A673 (cell line): ENCODE data around the gene MYRF. TPM values are rescaled to one million over a fixed set of nuclear protein-coding genes. Genes with fewer than 3 reads are reported as not detected.

Source experiments
- BruUV-seq: library from RNA; stranded (reverse); fragments of 400-500 nt; replicated peaks from 2 replicates; lab custom pipeline; 2021; lab: Mats Ljungman, UMichigan
- CTCF ChIA-PET: fragments of 300-600 bp; sonication (Branson Sonifier 250); formaldehyde crosslinking; loops from one replicate; lab custom pipeline; 2022; ENCODE audit warnings: antibody characterized with exemption; lab: Charles Lee
- POLR2A ChIA-PET: fragments of 300-600 bp; sonication (Branson Sonifier 250); formaldehyde crosslinking; loops from one replicate; lab custom pipeline; 2022; ENCODE audit warnings: antibody characterized with exemption; ENCODE audit not compliant: low non-redundant PET; lab: Charles Lee
- DNase-seq: peaks from one replicate; pipeline ENCODE4 v3.0.0-alpha.2; 2015; ENCODE audit warnings: low spot score
- H3K27ac ChIP-seq: fragments of 200-600 bp; sonication (generic); 2 replicates; pipeline ENCODE4 v1.5.1; 2016; ENCODE audit warnings: mixed run types, low read depth, mild to moderate bottlenecking, mixed read lengths, antibody characterized with exemption, low read length; ENCODE audit not compliant: poor library complexity, severe bottlenecking
- H3K27me3 ChIP-seq: fragments of 200-600 bp; sonication (generic); replicated peaks from 2 replicates; pipeline ENCODE4 v1.6.1; 2017; ENCODE audit warnings: mixed run types, low read depth, mild to moderate bottlenecking, mixed read lengths, antibody characterized with exemption, low read length; ENCODE audit not compliant: insufficient read depth, poor library complexity
- H3K36me3 ChIP-seq: fragments of 200-600 bp; sonication (generic); 2 replicates; pipeline ENCODE4 v1.6.1; 2016; ENCODE audit warnings: mixed run types, mild to moderate bottlenecking, mixed read lengths, antibody characterized with exemption, low read length; ENCODE audit not compliant: insufficient read depth, poor library complexity, severe bottlenecking
- H3K4me1 ChIP-seq: fragments of 200-600 bp; sonication (generic); 2 replicates; pipeline ENCODE4 v1.6.1; 2017; ENCODE audit warnings: mixed run types, mild to moderate bottlenecking, mixed read lengths, antibody characterized with exemption, low read length; ENCODE audit not compliant: insufficient read depth, poor library complexity, severe bottlenecking
- H3K4me3 ChIP-seq: fragments of 200-600 bp; sonication (generic); 2 replicates; pipeline ENCODE4 v1.5.1; 2016; ENCODE audit warnings: low read depth, mixed run types, mild to moderate bottlenecking, mixed read lengths, low read length; ENCODE audit not compliant: poor library complexity, severe bottlenecking
- H3K9me3 ChIP-seq: fragments of 200-600 bp; sonication (generic); 2 replicates; pipeline ENCODE4 v1.6.1; 2016; ENCODE audit warnings: mixed run types, low read depth, mild to moderate bottlenecking, mixed read lengths, antibody characterized with exemption, low read length; ENCODE audit not compliant: poor library complexity, severe bottlenecking
- EZH2 ChIP-seq: fragments of 200-600 bp; sonication (generic); IDR thresholded peaks from 2 replicates; pipeline ENCODE4 v1.6.1; 2017; ENCODE audit warnings: borderline replicate concordance, low read depth, mild to moderate bottlenecking, mixed read lengths, antibody characterized with exemption, low read length; ENCODE audit not compliant: poor library complexity, severe bottlenecking
- intact Hi-C: fragments of 100-400 bp; cut with micrococcal nuclease; formaldehyde crosslinking; loops from one replicate; pipeline ENCODE4 v1.10.0; 2022; ENCODE audit not compliant: unreplicated experiment
- total RNA-seq: library from RNA; stranded (reverse); gene quantifications from 2 replicates; pipeline ENCODE4 v1.2.3, GENCODE V29; 2021
- TF ChIP-seq, protein P1 (sequence below): fragments of 300-800, 200-600 bp; sonication (generic); conservative IDR thresholded peaks from 2 replicates; pipeline ENCODE4 v1.5.1; 2017; ENCODE audit warnings: low read depth, mild to moderate bottlenecking, antibody characterized with exemption, low read length, moderate library complexity, mixed read lengths

MYRF gene
- total RNA-seq, 1 experiment from 2014 or later: 11.2 TPM

DNA sequence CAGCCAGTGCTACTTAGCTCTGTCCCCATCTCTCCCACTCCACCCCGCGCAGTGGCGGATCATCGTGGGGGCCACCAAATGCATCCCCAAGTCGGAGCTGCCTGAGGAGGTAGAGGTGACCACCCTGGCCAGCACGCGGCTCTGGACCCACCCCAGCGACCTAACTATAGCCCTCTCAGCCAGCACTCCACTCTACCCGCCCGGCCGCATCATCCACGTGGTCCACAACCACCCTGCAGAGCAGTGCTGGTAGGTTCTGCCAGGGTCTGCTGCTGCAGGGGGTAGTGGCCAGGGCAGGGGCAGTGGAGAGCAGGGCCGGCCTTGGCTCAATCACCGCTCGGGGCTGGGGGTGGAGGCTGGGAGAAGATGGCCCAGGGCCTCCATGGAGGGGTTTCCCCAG is 13.0 kb upstream of the MYRF start:
- POLR2A ChIA-PET: no interaction called here
- Histone ChIP-seq H3K27ac (no peak overlapping the region), H3K36me3 (peaks cover 17% of the 10 kb centered on the region), H3K4me1 (no peaks in the 10 kb centered on the region), H3K9me3 (no peaks in the 10 kb centered on the region), H3K27me3 (no peaks in the 10 kb centered on the region), H3K4me3 (no peak overlapping the region)
- no peak for DNase-seq
- intact Hi-C loops: loop anchor here (10.0 kb wide), 2 partner anchors 265 to 295 kb away; no protein-coding TSS in a partner anchor
- CTCF ChIA-PET: no interaction called here
- TF ChIP-seq, protein P1, sequence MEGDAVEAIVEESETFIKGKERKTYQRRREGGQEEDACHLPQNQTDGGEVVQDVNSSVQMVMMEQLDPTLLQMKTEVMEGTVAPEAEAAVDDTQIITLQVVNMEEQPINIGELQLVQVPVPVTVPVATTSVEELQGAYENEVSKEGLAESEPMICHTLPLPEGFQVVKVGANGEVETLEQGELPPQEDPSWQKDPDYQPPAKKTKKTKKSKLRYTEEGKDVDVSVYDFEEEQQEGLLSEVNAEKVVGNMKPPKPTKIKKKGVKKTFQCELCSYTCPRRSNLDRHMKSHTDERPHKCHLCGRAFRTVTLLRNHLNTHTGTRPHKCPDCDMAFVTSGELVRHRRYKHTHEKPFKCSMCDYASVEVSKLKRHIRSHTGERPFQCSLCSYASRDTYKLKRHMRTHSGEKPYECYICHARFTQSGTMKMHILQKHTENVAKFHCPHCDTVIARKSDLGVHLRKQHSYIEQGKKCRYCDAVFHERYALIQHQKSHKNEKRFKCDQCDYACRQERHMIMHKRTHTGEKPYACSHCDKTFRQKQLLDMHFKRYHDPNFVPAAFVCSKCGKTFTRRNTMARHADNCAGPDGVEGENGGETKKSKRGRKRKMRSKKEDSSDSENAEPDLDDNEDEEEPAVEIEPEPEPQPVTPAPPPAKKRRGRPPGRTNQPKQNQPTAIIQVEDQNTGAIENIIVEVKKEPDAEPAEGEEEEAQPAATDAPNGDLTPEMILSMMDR: no peak
- TF ChIP-seq EZH2: no peak
- no TSS peak for BruUV-seq

DNA sequence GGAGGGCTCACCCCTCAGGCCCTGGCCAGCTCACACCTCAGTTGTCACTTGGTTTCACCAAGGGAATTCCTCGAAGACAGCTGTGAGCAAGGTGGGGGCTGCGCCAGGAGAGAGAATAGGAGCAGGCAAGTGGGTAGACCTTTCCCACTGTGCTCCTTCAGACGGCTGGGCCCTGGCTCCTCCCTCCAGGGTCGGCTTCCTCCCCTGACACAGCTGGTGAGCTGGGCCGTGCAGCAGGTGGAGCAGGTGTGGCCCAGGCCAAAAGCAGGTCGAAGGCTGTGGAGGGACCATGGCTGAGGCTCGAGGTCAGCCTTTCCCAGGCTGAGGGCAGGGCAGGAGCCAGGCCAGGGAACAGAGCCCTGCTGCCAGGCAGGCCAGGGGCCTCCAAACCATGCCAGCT is 12.5 kb upstream of the MYRF start:
- POLR2A ChIA-PET: no interaction called here
- BruUV-seq: no TSS peak
- CTCF ChIA-PET: no interaction called here
- H3K4me1 ChIP-seq: no peaks in the 10 kb centered on the region
- peaks cover 17% of the 10 kb centered on the region for H3K36me3 ChIP-seq
- H3K27ac ChIP-seq: no peak overlapping the region
- no peak for TF ChIP-seq EZH2
- TF ChIP-seq, protein P1: no peak
- H3K9me3 ChIP-seq: no peaks in the 10 kb centered on the region
- H3K27me3 ChIP-seq: no peaks in the 10 kb centered on the region
- no peak overlapping the region for H3K4me3 ChIP-seq
- no peak for DNase-seq
- intact Hi-C loops: loop anchor here (10.0 kb wide), 2 partner anchors 265 to 295 kb away; no protein-coding TSS in a partner anchor

DNA sequence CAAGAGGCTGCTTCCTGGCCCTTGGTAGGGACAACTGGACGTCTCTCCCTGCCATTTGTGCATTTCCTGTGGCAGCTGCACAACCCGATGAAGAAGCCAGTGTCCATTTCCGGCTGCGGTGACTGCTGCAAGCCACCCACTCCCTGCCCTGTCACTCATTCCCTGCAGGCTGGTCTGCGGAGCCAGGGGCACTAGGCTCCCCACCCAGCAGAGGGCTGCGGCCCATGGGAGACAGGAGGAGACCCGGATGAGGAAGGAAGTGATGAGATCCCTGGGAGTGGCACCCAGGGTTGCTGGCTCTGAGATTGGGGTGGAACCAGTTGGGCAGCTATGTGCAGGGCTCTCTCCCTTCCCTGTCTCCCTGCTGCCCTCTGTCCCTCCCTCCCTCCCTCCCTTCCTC is 10.0 kb upstream of the MYRF start:
- no peak for DNase-seq
- CTCF ChIA-PET: no interaction called here
- H3K4me1 ChIP-seq: no peaks in the 10 kb centered on the region
- no TSS peak for BruUV-seq
- H3K9me3 ChIP-seq: no peaks in the 10 kb centered on the region
- no peak overlapping the region for H3K4me3 ChIP-seq
- POLR2A ChIA-PET: no interaction called here
- no peaks in the 10 kb centered on the region for H3K27me3 ChIP-seq
- peaks cover 4% of the 10 kb centered on the region for H3K36me3 ChIP-seq
- H3K27ac ChIP-seq: no peak overlapping the region
- no peak for TF ChIP-seq EZH2
- TF ChIP-seq, protein P1: no peak
- intact Hi-C loops: no loop called here
